Esophagus muscularis mucosa (tissue), 4 donors: Measurements from ENCODE around the gene TSPAN15. TPM values are rescaled to one million over a fixed set of nuclear protein-coding genes. Genes with fewer than 3 reads are reported as not detected.
A peak's percentile ranks its signal among the peaks of the same experiment; 100 is the strongest.

Source experiments
- DNase-seq: peaks from one replicate; pipeline ENCODE4 v3.0.0-alpha.2; 2017; ENCODE audit errors: extremely low spot score
- H3K27ac ChIP-seq, 4 donors: fragments of 200-600 bp; sonication (generic); replicated peaks in 1 of 4; 1 replicate in 3 of 4; 2 replicates in 1 of 4; pipeline ENCODE4 v1.5.1; 2016 to 2019; ENCODE audit warnings: mild to moderate bottlenecking in 1 of 4
- H3K27me3 ChIP-seq, 4 donors: fragments of 200-600 bp; sonication (generic); one replicate each; pipeline versions ENCODE4 v1.5.1 to v1.6.0; 2016 to 2019
- H3K36me3 ChIP-seq, 4 donors: fragments of 200-600 bp; sonication (generic); one replicate each; pipeline ENCODE4 v1.5.1; 2016 to 2019
- H3K4me1 ChIP-seq, 4 donors: fragments of 200-600 bp; sonication (generic); one replicate each; pipeline ENCODE4 v1.5.1; 2016 to 2019
- H3K4me3 ChIP-seq, 4 donors: fragments of 200-600 bp; sonication (generic); 1 replicate in 2 of 4; 2 replicates in 2 of 4; pipeline ENCODE4 v1.5.1; 2016 to 2019; ENCODE audit warnings: mild to moderate bottlenecking in 4 of 4, moderate library complexity in 1 of 4
- H3K9me3 ChIP-seq, 4 donors: fragments of 200-600 bp; sonication (generic); 1 replicate in 3 of 4; 2 replicates in 1 of 4; pipeline ENCODE4 v1.5.1; 2016 to 2019
- CTCF ChIP-seq, 3 experiments: fragments of 200-600 bp in 2 of 3; fragments of 450-650 bp in 1 of 3; sonication (generic) in 2 of 3; IDR thresholded peaks; one replicate each; pipeline ENCODE4 v1.5.1; 2017 to 2019; ENCODE audit warnings: antibody characterized with exemption in 3 of 3, mild to moderate bottlenecking in 2 of 3, moderate library complexity in 1 of 3
- EP300 ChIP-seq: sonication (generic); formaldehyde crosslinking; IDR thresholded peaks from one replicate; pipeline ENCODE4 v1.6.1; 2017; ENCODE audit warnings: antibody characterized with exemption
- POLR2A ChIP-seq: fragments of 450-650 bp; IDR thresholded peaks from one replicate; pipeline ENCODE4 v1.6.1; 2017; ENCODE audit warnings: antibody characterized with exemption, moderate library complexity, mild to moderate bottlenecking, low read depth
- POLR2AphosphoS5 ChIP-seq, 2 donors: sonication (generic); formaldehyde crosslinking; IDR thresholded peaks; one replicate each; pipeline ENCODE4 v1.6.1; 2017; ENCODE audit warnings: antibody characterized with exemption in 2 of 2
- WGBS: methylation state at CpG from one replicate; pipeline ENCODE4 v1.1.5; 2018; 5-methylcytosine and 5-hydroxymethylcytosine counted together
- intact Hi-C: fragments of 100-400 bp; cut with DNase I; formaldehyde crosslinking; loops from one replicate; pipeline ENCODE4 v1.15.1; 2023
- total RNA-seq, 4 donors: library from RNA; depleted of rRNA; stranded (reverse); fragments of >200 nt; gene quantifications; one replicate each; pipeline versions ENCODE4 v1.1.0 to v1.2.1, GENCODE V29; 2016

The TSPAN15 gene
- total RNA-seq, 4 donors from 2014 or later = 40.3 to 59.4 (median 53.5) TPM

GRCh38 chr10:69470463-69471384, 19.5 kb downstream of the TSPAN15 start:
- Histone ChIP-seq H3K9me3 (no peaks in the 10 kb centered on the region), H3K27me3 (no peaks in the 10 kb centered on the region), H3K36me3 (no peaks in the 10 kb centered on the region), H3K27ac (peak overlapping the region; percentile 85 to 92 (median 90)), H3K4me1 (peaks cover 70 to 98% (median 91%) of the 10 kb centered on the region in 4 donors), H3K4me3 (no peak overlapping the region)
- intact Hi-C loops = no loop called here
- DNase-seq = no peak
- WGBS = 77% methylated on average over 8 of the region's 8 CpGs
- TF ChIP-seq CTCF (IDR thresholded peaks at IDR 0.05) (no peak), EP300 (no peak), POLR2A (no peak), POLR2AphosphoS5 (IDR thresholded peaks at IDR 0.05) (no peak)

- no peaks in the 10 kb centered on the region for H3K9me3 ChIP-seq
- DNase-seq = no peak
- intact Hi-C loops = no loop called here
- no peak overlapping the region for H3K4me3 ChIP-seq
- no peak for TF ChIP-seq CTCF (IDR thresholded peaks at IDR 0.05)
- TF ChIP-seq EP300 = no peak
- no peak for TF ChIP-seq POLR2A
- TF ChIP-seq POLR2AphosphoS5 (IDR thresholded peaks at IDR 0.05) = no peak
- no peaks in the 10 kb centered on the region for H3K27me3 ChIP-seq
- 91% methylated on average over 4 of the region's 4 CpGs for WGBS
- H3K4me1 ChIP-seq = peaks cover 65 to 98% (median 91%) of the 10 kb centered on the region in 4 donors
- H3K36me3 ChIP-seq = no peaks in the 10 kb centered on the region
- H3K27ac ChIP-seq = peak overlapping the region; percentile 85 to 92 (median 90)
These were observed 20.9 kb downstream of the TSPAN15 start for GRCh38 chr10:69472142-69472541.

GRCh38 chr10:69472544-69472943, 21.3 kb downstream of the TSPAN15 start:
- Histone ChIP-seq H3K27me3 (no peaks in the 10 kb centered on the region), H3K27ac (peak overlapping the region; percentile 85 to 92 (median 90)), H3K9me3 (no peaks in the 10 kb centered on the region), H3K36me3 (no peaks in the 10 kb centered on the region), H3K4me1 (peaks cover 63 to 98% (median 90%) of the 10 kb centered on the region in 4 donors), H3K4me3 (no peak overlapping the region)
- TF ChIP-seq EP300 = no peak
- TF ChIP-seq POLR2AphosphoS5 (IDR thresholded peaks at IDR 0.05) = no peak
- no peak for TF ChIP-seq CTCF (IDR thresholded peaks at IDR 0.05)
- no peak for TF ChIP-seq POLR2A
- DNase-seq = no peak
- intact Hi-C loops = no loop called here
- 54% methylated on average over 3 of the region's 4 CpGs for WGBS

GRCh38 chr10:69473304-69473990, 22.2 kb downstream of the TSPAN15 start:
- WGBS = 51% methylated on average over 10 of the region's 10 CpGs
- H3K27ac ChIP-seq = peak overlapping the region; percentile 85 to 92 (median 90)

More at GRCh38 chr10:69473304-69473990, 22.2 kb downstream of the TSPAN15 start:
- DNase-seq = no peak
- TF ChIP-seq POLR2AphosphoS5 (IDR thresholded peaks at IDR 0.05) (peak in 1 of 2 donors; percentile 6), EP300 (no peak), POLR2A (no peak), CTCF (IDR thresholded peaks at IDR 0.05) (no peak)
- intact Hi-C loops = no loop called here
- Histone ChIP-seq H3K27me3 (no peaks in the 10 kb centered on the region), H3K4me3 (peak overlapping the region in 1 of 4 donors; percentile 5), H3K36me3 (no peaks in the 10 kb centered on the region), H3K4me1 (peaks cover 62 to 98% (median 90%) of the 10 kb centered on the region in 4 donors), H3K9me3 (no peaks in the 10 kb centered on the region)
